GM12872 (cell line): ENCODE results near the gene RYR3.

Experiments used
- TF ChIP-seq, protein P1 (sequence below): IDR thresholded peaks from 3 replicates; pipeline ENCODE4 v1.5.1; 2011; ENCODE audit warnings: low read depth, mild to moderate bottlenecking, low read length, moderate library complexity; ENCODE audit not compliant: insufficient read depth

RYR3 gene

DNA sequence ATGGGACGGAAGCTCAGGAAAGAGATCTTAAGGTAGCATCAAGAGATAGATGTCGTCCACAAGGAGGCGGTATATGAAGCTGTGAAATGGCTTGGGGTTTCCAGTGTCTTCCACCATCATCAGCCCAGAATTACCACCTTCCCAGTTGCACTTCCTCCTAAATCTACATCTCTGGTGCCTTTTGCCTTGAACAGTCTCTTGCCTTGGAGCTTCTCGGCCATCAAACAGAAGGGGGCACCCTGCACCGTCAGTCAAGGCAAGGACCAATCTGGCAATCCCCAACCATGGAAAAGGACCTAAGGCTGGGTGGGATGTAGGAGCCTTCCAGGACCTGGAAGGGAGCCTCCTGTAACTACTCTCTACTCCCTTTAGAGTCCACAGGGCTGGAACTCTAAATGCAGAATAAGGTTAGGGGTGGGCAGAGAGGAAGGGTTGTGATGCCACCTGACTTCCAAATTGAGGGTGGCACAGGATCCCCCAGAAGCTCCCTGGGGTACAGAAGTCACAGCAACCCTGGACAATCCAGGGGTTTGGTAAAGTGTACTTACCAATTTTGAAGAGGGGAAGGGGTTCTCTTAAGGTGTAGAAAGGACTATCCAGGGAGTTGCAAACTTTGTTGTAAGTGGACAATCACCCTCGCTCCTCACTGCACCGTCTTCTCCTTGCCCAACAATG lies 1.0 kb upstream of the RYR3 start:
- TF ChIP-seq, protein P1, sequence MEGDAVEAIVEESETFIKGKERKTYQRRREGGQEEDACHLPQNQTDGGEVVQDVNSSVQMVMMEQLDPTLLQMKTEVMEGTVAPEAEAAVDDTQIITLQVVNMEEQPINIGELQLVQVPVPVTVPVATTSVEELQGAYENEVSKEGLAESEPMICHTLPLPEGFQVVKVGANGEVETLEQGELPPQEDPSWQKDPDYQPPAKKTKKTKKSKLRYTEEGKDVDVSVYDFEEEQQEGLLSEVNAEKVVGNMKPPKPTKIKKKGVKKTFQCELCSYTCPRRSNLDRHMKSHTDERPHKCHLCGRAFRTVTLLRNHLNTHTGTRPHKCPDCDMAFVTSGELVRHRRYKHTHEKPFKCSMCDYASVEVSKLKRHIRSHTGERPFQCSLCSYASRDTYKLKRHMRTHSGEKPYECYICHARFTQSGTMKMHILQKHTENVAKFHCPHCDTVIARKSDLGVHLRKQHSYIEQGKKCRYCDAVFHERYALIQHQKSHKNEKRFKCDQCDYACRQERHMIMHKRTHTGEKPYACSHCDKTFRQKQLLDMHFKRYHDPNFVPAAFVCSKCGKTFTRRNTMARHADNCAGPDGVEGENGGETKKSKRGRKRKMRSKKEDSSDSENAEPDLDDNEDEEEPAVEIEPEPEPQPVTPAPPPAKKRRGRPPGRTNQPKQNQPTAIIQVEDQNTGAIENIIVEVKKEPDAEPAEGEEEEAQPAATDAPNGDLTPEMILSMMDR = peak; percentile 59; the same call in 2 of the 3 replicates

DNA sequence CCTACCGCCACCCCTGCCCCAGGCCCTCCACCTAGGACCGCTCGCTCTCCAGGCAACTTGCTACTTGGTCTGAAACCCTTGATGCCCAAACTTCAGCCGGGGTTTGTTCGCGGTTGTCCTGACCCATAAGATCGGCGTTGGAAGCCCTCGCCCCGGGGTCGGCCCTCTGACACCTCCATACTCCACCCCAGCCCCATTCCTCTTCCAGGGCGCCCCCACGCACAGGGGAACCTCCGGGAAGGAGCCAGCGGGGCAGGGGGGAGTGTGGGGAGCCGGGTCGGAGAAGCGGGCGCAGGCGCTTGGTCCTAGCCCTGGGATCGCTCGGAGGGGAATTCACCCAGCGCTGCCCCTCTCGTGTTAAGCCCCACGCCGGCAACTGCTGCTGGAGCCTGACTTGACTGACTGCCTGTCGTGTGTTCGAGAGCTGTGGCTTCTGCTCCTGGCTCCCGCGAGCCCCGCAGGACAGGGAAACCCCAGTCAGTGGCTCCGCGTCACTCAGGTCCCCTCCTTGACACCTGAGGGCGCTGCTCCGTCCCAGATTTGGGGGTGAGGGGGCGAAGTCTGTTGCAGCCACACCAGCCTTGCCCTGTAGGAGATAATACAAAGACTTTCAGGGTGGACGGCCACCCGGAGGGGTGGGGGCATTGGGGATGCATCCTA lies 675 bp downstream of the RYR3 start:
- TF ChIP-seq, protein P1 = no peak

DNA sequence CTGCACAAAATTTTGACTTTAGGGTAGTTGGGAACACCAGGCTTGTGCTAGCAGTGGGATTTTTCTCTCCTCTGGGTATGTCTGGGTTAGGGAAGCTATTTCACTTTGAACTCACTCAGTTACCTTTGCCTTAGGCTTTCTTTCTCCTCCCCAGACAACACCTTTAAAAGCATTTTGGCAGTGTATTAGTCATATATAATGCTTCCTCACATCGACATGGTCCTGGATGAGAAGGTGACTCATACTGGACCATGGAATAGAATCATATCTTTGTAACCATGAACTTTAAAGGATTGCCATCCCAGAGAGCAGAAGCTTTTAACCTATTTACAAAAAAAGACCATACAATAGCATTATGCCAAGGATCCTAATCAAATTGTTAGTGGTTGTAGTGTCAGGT lies 2.7 kb downstream of the RYR3 start:
- TF ChIP-seq, protein P1 = no peak

DNA sequence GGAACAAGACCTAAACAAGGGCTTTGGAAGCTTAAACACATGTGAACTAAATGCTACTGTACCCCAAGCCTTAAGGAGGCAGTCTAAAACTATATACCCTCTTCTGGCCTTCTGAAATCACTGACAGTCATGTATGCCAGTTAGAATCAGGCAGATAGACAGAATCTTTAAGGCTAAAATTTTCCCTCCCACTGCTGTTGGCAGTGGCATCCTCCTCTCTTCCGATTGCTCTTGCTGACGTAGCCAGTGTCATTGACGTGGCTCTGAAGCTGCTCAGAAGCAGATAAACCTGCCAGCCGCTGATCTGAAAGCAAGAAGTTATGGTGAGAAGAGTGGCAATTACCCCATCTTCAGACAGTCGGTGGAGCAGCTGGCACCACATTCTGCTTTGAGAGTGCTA lies 3.3 kb downstream of the RYR3 start:
- TF ChIP-seq, protein P1 = 0 out of 3 replicates have a peak, but pooled peaks have one; percentile 5

DNA sequence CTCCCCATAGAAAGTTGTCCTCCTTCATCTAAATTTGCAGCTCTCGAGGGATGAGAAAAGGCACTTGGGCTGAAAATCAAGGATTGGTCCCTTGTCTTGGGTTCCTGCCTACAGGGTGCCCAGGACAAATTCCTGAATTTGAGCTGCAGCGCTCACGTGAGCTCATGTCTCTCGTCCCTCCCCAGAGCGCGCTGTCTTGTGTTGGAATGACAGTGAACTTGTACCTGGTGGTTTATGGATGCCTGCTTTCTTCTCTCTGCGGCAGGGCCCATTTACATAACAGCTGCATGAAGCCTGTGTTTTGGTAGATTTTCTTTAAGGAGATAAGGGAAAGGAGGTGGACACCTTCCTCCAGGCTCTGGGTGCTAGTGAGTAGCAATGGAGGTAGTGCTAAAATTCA lies 4.3 kb downstream of the RYR3 start:
- TF ChIP-seq, protein P1 = no peak

DNA sequence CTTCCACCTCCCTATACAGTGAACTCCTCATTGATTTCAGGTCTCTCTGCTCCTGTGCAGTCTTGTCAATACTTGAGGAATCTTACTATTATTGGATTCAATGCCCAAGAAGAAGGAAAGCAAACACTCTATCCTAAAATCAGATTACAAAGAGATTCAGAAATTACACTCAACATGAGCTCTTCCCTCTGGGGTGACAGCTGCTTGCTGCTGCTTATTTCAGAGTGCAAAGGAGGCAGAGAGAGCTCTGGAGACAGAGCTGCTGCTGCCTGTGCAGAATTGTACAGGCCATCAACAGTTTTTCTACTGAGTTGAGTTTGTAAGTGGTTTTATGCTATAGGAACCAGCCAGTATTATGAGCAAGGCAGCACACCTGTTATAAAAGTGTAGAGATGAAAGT lies 7.1 kb downstream of the RYR3 start:
- TF ChIP-seq, protein P1 = no peak

DNA sequence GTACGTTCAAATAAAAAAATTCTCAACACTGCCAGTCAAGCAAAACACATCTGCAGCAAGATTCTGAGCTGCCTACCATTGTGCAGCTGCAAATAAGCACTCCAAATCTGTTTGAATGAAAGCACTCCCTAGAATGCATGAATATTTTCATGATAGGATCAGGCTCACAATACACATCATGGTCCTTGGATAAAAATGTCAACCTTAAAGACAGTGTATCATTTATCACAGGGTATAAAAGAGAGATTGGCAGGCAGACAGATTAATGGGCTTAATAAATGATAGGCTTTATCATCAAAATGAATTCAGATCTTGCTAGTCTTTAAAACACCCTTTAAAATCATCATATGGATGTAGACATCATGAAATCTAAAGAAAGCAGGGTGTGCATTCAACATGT lies 9.2 kb downstream of the RYR3 start:
- TF ChIP-seq, protein P1 = no peak
